GM18909 (cell line): ENCODE data around the gene STPG3.

Experiments
- ATAC-seq: cut with Tn5 transposase; IDR thresholded peaks from one replicate; pipeline ENCODE4 v1.9.1; 2021; ENCODE audit warnings: mild to moderate bottlenecking; ENCODE audit not compliant: unreplicated experiment, poor library complexity

STPG3 gene

GRCh38 chr9:137262909-137263285 is 11.8 kb downstream of the STPG3 start:
- no peak for ATAC-seq

- no peak for ATAC-seq
Measured at GRCh38 chr9:137263506-137263905, 12.4 kb downstream of the STPG3 start.

GRCh38 chr9:137264067-137264466 is 13.0 kb downstream of the STPG3 start:
- no peak for ATAC-seq

DNA sequence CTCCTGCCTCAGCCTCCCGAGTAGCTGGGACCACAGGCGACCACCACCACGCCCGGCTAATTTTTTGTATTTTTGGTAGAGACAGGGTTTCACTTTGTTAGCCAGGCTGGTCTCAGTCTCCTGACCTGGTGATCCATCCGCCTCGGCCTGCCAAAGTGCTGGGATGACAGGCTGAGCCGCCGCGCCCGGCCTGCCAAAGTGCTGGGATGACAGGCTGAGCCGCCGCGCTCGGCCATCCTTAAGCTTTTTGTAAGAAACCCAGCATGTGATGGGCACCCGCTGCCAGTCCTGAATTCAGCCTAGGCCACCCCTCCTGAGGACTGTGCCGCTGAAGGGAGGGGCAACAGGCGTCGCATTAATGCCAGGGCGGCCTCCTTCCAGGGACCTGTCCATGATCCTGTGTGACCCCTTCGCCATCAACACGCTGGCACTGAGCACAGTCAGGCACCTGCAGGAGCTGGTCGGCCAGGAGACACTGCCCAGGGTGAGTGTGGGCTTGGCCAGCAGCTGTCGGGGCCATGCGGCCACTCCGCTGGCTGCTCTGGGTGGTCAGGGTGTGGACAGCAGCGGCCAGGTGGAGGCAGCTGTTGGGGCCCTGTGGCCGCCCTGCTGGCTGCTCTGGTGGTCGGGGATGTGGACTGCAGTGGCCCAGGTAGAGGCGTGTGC is 14.5 kb downstream of the STPG3 start:
- no peak for ATAC-seq

GRCh38 chr9:137266162-137266527 is 15.1 kb downstream of the STPG3 start:
- ATAC-seq: no peak

DNA sequence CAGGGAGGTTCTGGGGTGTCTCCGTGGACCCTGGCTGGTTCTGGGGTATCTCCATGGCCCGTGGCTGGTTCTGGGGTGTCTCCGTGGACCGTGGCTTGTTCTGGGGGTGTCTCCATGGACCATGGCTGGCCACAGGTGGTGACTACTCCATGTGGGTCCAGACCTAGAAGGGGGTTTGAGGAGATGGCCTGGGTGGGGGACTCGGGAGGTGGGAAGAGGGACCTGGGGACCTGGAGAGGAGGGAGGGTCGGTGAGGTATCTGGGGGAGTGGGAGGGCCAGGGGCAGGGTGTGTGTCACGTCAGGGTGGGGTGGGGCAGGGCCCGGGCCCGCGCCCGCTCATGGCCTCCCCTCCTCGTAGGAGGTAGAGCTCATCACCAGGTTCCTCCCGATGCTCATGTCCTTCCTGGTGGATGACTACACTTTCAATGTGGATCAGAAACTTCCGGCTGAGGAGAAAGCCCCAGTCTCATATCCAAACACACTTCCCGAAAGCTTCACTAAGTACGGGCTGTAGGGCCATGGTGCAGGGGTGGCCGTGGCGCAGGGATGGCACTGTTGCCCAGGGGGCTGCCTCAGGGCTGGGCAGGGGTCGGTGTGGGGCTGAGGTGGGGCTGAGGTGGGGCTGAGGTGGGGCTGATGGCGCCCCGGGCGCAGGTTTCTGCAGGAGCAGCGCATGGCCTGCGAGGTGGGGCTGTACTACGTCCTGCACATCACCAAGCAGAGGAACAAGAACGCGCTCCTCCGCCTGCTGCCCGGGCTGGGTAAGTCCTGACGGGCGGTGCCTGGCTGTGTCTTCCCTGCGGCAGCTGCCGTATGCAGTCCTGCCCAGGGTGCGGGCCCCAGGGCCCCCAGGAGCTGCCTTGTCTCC is 15.7 kb downstream of the STPG3 start:
- no peak for ATAC-seq

GRCh38 chr9:137267933-137268355 is 16.9 kb downstream of the STPG3 start:
- ATAC-seq: no peak

- ATAC-seq: no peak
Measured at GRCh38 chr9:137268538-137269201, 17.6 kb downstream of the STPG3 start.

GRCh38 chr9:137269231-137269772 is 18.2 kb downstream of the STPG3 start:
- no peak for ATAC-seq

DNA sequence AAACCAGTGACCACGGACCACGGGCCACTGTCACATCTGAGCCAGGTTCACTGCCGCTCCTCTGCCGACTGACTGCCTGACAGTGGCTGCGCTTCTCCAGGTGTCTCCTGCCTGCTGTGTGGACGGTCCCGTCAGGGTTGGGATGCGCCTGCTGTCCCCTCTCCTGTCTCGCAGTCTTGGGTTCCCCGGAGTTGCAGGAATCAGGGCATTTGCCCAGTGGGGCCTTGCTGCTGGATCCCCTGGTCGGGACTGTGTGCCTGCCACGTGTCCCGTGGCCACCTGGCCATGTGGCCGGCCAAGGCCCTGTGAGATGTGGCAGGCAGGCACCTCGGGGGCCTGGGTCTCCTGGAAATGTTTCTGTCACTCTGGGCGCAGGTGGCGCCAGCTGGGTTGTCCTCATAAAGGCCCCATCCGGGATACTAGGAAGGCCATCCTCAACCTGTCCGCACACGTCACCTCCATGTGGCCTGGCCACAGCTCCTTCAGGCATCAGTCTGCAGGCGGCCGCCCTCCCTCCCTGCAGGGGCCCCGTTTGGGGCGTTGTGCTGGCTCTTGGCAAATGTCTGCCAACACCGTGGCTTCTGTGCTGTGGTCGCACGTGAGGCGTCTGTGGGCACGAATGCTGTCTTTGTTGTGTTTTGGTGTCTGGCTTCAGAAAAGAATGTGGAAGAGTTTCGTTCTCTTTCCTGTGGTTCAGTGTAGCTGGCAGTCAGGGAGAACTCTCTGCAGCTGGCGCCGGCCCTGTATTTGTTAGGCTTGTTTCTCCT is 20.0 kb downstream of the STPG3 start:
- ATAC-seq: no peak

GRCh38 chr9:137271696-137272076 is 20.6 kb downstream of the STPG3 start:
- no peak for ATAC-seq

- no peak for ATAC-seq
Measured at GRCh38 chr9:137272241-137273094, 21.4 kb downstream of the STPG3 start.

- no peak for ATAC-seq
Measured at GRCh38 chr9:137273095-137273490, 22.0 kb downstream of the STPG3 start.

GRCh38 chr9:137273611-137274320 is 22.7 kb downstream of the STPG3 start:
- ATAC-seq: no peak

DNA sequence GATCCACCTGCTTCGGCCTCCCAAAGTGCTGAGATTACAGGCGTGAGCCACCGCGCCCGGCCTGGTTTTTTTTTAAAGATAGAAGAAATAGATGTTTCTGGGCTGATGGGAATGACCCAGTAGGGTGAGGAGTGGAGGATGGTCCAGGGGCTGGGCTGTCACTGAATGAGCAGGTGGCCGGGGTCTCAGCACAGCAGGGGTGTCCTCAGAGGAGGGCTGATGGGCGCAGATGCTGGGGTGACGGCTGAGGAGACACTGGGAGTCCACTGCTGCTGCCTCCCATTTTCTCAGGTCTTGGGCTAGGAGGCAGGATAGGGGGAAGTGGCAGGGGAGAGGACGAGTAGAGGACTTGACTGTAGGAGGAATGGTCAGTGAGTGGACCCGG is 24.1 kb downstream of the STPG3 start:
- ATAC-seq: no peak

DNA sequence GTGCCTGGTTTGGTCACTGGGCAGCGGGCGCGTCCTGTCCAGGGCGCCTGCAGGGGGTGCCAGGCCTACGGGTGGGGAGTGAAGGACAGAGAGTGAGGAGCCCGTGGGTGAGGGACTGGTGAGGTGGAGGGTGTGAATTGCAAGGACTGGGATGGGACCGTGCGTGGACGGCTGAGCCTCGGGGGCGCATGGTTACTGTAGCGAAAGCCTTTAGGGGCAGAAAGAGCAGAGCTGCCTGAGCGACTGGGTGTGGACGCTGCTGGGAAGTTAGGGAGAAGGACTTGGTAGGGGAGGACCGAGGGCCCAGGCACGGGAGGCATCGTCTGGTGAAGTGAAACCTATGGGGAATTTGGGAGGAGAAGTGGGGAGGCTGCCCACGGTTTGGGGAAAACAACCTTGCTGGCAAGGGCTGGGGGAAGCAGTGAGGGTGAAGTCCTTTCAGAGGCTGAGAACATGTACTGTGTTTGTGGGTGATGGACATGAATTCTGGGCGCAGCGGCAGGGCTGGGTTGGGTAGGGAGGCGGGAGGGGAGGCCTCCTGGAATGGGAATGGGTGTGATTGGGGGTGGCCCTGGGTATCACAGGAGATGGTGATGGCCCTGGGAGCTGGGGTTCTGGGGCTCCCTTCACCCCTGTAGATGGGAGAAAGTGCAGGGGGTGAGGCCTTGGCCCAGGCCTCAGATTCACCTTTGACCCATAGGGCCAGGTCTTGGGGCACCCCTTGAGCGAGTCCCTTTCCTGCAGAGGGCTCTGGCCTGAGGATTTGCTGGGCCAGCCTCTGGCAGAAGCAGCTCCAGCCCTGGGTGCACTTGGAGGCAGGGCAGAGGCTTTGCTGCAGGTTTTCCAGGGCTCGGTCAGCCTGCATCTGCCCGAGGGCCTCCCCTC is 24.7 kb downstream of the STPG3 start:
- no peak for ATAC-seq

DNA sequence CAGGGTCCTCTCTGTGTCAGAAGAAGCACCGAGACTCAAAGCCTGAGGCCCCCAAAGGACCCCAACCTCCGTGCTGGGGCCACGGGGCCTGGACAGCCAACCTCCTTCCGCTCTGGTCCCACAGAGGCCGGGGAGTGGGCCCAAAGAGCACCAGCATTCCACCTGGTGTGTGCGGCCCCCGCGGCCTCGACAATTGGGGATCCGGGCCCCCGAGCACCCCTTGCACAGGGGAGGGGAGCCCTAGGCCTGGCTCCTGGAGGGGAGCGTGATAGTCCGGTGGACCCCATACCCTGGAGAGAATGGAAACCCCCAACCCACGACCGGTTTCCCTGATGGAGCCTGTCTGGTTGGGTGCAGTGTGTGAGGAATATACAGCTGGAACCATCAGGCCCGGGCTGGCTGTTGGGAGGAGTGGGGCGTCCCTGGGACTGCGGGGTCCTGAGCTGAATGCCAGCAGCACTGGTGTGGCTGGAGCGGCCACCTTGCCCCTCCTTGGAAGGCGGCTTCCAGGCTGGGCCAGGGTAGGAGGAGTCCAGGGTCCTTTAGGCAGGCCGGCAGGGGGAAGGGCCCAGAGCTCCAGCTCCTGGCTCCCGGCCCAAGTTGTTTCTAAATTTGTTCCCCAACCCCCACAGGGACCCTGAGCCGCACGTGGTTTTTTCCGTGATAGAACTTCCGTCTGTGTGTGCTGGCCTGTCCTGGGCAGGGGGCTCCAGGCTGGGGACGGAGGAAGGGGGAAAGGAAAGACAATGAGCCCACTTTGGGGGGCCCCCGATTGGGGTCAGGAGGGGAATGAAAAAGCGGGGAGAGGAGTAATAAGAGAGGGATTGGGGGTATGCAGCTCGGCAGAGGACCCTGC is 25.6 kb downstream of the STPG3 start:
- ATAC-seq: no peak
